ENCODE data around the gene LASP1NB.
"Not testable (repeated sequence)": the region's sequence is repeated elsewhere in the genome, so short reads cannot be mapped to it uniquely, and the experiment has no call there.

The LASP1NB gene

DNA sequence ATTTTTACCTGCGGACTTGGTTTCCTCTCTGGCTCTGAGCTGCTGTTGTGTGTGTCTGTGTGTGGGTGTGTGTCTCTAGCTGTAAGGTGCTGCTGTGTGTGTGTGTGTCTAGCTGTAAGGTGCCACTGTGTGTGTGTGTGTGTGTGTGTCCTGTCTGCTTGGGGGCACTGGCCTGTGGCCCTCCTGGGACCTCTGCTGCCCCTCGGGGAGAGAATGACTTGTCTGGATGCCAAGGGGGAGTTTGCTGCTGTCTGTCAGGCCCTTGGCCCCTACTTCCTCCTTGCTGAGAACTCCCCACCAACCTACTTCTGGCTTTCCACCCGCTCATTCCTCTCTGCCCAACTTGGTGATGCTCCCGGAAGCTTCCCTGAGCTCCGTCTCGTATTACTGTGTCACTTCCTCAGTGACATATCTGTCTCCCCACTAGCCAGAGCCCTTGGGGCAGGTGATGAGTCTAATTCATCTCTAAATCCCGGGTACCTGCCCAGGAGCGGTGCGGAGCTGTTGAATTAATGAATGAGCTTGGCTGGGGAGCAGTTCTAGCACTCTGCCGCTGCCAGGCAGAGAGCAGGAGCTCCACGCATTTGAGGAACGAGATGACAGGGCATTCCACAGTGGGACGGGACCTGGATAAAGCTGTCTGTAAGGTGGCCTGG, 3.5 kb upstream of the LASP1NB start:
- Histone ChIP-seq H3K4me1 (peaks cover 51 to 69% (median 65%) of the 10 kb centered on the region in 4 donors), H3K27me3 (no peaks in the 10 kb centered on the region), H3K4me3 (no peak overlapping the region), H3K36me3 (peaks cover 13 to 36% (median 36%) of the 10 kb centered on the region in 4 donors), H3K27ac (replicated peaks in 1 of 4) (peak overlapping the region; percentile 63 to 79 (median 76)), H3K9me3 (no peaks in the 10 kb centered on the region)
- no peak for TF ChIP-seq EP300 (IDR thresholded peaks at IDR 0.05)
- TF ChIP-seq POLR2A (IDR thresholded peaks at IDR 0.05; ENCODE audit: low read depth), result no peak
- TF ChIP-seq POLR2AphosphoS5 (IDR thresholded peaks at IDR 0.05), result no peak
- TF ChIP-seq CTCF (IDR thresholded peaks at IDR 0.05), result no peak
- DNase-seq (ENCODE audit: extremely low spot score), result peak; percentile 90
- intact Hi-C loops (cut with DNase I), result no loop called here
- 67% methylated on average over 12 of the region's 13 CpGs for WGBS

DNA sequence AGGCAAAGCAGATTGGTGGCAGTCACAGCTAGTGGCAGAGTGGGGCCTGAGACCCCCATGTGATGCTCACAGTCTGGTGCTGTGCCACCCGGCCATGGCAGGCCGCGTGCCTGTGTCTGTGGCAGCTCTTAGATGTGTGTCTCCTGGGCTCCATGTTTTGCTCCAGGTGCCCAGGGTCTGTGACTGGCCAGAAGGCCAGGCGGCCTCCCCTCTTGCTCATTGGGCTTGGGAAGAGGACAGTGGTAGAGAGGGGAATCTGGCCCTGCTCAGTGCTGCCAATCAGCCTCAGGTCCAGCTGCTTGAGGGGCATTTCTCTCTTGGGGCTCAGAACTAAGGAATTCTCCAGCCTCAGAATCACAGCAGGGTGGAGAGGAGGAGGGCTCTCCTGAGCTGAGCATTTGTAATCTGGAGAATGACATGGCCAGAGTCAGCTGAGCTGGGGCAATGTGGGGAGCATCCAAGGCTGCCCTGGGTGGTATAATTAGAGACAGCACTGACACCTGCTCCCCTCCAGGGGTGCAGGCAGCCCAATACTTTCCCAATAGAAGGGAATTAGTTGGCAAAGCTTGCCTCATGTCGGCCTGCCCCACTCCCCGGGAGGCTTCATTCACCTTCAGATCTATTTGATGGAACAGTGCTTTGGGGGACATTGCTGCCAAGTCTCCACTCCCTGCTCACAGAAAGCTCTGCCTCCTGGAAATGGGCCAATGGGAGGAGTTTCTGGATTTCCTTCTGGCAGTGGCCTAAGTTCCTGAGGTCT, 2.7 kb upstream of the LASP1NB start:
- intact Hi-C loops (cut with DNase I), result no loop called here
- H3K4me3 ChIP-seq, result no peak overlapping the region
- peak; percentile 93 for DNase-seq (ENCODE audit: extremely low spot score)
- TF ChIP-seq EP300 (IDR thresholded peaks at IDR 0.05) (no peak), POLR2A (IDR thresholded peaks at IDR 0.05; ENCODE audit: low read depth) (no peak), POLR2AphosphoS5 (IDR thresholded peaks at IDR 0.05) (peak in 1 of 2 donors; percentile 37), CTCF (IDR thresholded peaks at IDR 0.05) (no peak)
- peaks cover 13 to 29% (median 28%) of the 10 kb centered on the region in 4 donors for H3K36me3 ChIP-seq
- H3K27me3 ChIP-seq, result no peaks in the 10 kb centered on the region
- H3K4me1 ChIP-seq, result peaks cover 51 to 69% (median 65%) of the 10 kb centered on the region in 4 donors
- WGBS, result 69% methylated on average over 3 of the region's 6 CpGs
- H3K27ac ChIP-seq (replicated peaks in 1 of 4), result peak overlapping the region; percentile 63 to 79 (median 76)
- no peaks in the 10 kb centered on the region for H3K9me3 ChIP-seq

- Histone ChIP-seq H3K4me1 (peaks cover 29 to 47% (median 42%) of the 10 kb centered on the region in 4 donors), H3K36me3 (no peaks in the 10 kb centered on the region), H3K27ac (replicated peaks in 1 of 4) (peak overlapping the region in 3 of 4 donors; percentile 31 to 62 (median 53)), H3K9me3 (no peaks in the 10 kb centered on the region), H3K4me3 (no peak overlapping the region), H3K27me3 (no peaks in the 10 kb centered on the region)
- TF ChIP-seq POLR2A (IDR thresholded peaks at IDR 0.05; ENCODE audit: low read depth) (no peak), CTCF (IDR thresholded peaks at IDR 0.05) (no peak), EP300 (IDR thresholded peaks at IDR 0.05) (no peak), POLR2AphosphoS5 (IDR thresholded peaks at IDR 0.05) (no peak)
- 35% methylated on average over 2 of the region's 2 CpGs for WGBS
- peak; percentile 37 for DNase-seq (ENCODE audit: extremely low spot score)
- intact Hi-C loops (cut with DNase I), result loop anchor here (5.0 kb wide), 1 partner anchor 44 kb away; no protein-coding TSS in a partner anchor
Observed at GRCh38 chr17:38926293-38927070, 1.1 kb downstream of the LASP1NB start.

DNA sequence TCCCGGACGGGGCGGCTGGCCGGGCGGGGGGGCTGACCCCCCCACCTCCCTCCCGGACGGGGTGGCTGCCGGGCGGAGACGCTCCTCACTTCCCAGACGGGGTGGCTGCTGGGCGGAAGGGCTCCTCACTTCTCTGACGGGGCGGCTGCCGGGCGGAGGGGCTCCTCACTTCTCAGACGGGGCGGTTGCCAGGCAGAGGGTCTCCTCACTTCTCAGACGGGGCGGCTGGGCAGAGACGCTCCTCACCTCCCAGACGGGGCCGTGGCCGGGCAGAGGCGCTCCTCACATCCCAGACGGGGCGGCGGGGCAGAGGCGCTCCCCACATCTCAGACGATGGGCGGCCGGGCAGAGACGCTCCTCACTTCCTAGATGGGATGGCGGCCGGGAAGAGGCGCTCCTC, 5.4 kb downstream of the LASP1NB start:
- H3K9me3 ChIP-seq; DNase-seq (ENCODE audit: extremely low spot score); H3K4me3 ChIP-seq; intact Hi-C loops (cut with DNase I); H3K36me3 ChIP-seq; H3K27me3 ChIP-seq; H3K27ac ChIP-seq (replicated peaks in 1 of 4): not testable (repeated sequence)
- no CpG with 5 or more reads among the region's 36 CpGs for WGBS
- H3K4me1 ChIP-seq, result peaks cover 5 to 10% (median 9%) of the 10 kb centered on the region in 4 donors

GRCh38 chr17:38933962-38934361, 8.5 kb downstream of the LASP1NB start:
- H3K27me3 ChIP-seq; H3K36me3 ChIP-seq; DNase-seq (ENCODE audit: extremely low spot score); H3K4me3 ChIP-seq; H3K9me3 ChIP-seq; H3K27ac ChIP-seq (replicated peaks in 1 of 4); intact Hi-C loops (cut with DNase I); H3K4me1 ChIP-seq: not testable (repeated sequence)
- WGBS, result 81% methylated on average over 9 of the region's 9 CpGs

Measured in esophagus muscularis mucosa (tissue), 4 donors.